Suprapubic skin (tissue), 4 donors: ENCODE data around the gene RABAC1.

Source experiments
- CTCF ChIP-seq, 2 donors: fragments of 200-600 bp in 1 of 2; fragments of 450-650 bp in 1 of 2; sonication (generic) in 1 of 2; IDR thresholded peaks; one replicate each; pipeline ENCODE4 v1.5.1; 2016 to 2019; ENCODE audit warnings: antibody characterized with exemption in 2 of 2, mild to moderate bottlenecking in 1 of 2, moderate library complexity in 1 of 2
- EP300 ChIP-seq: sonication (generic); formaldehyde crosslinking; IDR thresholded peaks from one replicate; pipeline ENCODE4 v1.6.1; 2017; ENCODE audit warnings: antibody characterized with exemption
- POLR2A ChIP-seq, 2 donors: fragments of 450-650 bp; IDR thresholded peaks; one replicate each; pipeline ENCODE4 v1.6.1; 2017; ENCODE audit warnings: antibody characterized with exemption in 2 of 2, mild to moderate bottlenecking in 2 of 2, moderate library complexity in 2 of 2
- POLR2AphosphoS5 ChIP-seq, 3 donors: sonication (generic); formaldehyde crosslinking; IDR thresholded peaks; one replicate each; pipeline ENCODE4 v1.6.1; 2017; ENCODE audit warnings: antibody characterized with exemption in 3 of 3

- TF ChIP-seq CTCF (IDR thresholded peaks at IDR 0.05) (no peak), POLR2AphosphoS5 (IDR thresholded peaks at IDR 0.05) (no peak), POLR2A (IDR thresholded peaks at IDR 0.05) (no peak), EP300 (no peak)
These were observed 51.0 kb downstream of the RABAC1 start for GRCh38 chr19:41907994-41908615.
